NCI-H1436 (cell line): ENCODE data around the gene GALNT7.

ENCODE experiments used
- DNase-seq: peaks from one replicate; lab custom pipeline; 2025; lab: John Stamatoyannopoulos, UW

GALNT7 gene

GRCh38 chr4:173347467-173347866 lies 178.9 kb downstream of the GALNT7 start:
- DNase-seq: no peak

- DNase-seq: peak; percentile 55
Observed at GRCh38 chr4:173357939-173358338, 189.3 kb downstream of the GALNT7 start.

- no peak for DNase-seq
Observed at GRCh38 chr4:173360587-173361221, 192.1 kb downstream of the GALNT7 start.

GRCh38 chr4:173362666-173363065 lies 194.1 kb downstream of the GALNT7 start:
- no peak for DNase-seq

GRCh38 chr4:173365359-173365996 lies 196.9 kb downstream of the GALNT7 start:
- DNase-seq: no peak

- no peak for DNase-seq
Observed at GRCh38 chr4:173367285-173367684, 198.7 kb downstream of the GALNT7 start.

- no peak for DNase-seq
Observed at GRCh38 chr4:173367946-173368345, 199.3 kb downstream of the GALNT7 start.

GRCh38 chr4:173370130-173370476 lies 201.5 kb downstream of the GALNT7 start:
- no peak for DNase-seq

GRCh38 chr4:173370477-173371291 lies 202.1 kb downstream of the GALNT7 start, which contains the start of gene SAP30:
Gene SAP30 (plus strand): TSS chr4:173370954. CDS start chr4:173371183, 229 bp downstream.
- DNase-seq: peak; percentile 98

GRCh38 chr4:173371292-173372192 lies 202.9 kb downstream of the GALNT7 start:
- DNase-seq: no peak
